IgD-negative memory B cell (primary cell): ENCODE data around the gene LDLRAD1. TPM values are rescaled to one million over a fixed set of nuclear protein-coding genes. Genes with fewer than 3 reads are reported as not detected.
"Not testable (repeated sequence)": the region's sequence is repeated elsewhere in the genome, so short reads cannot be mapped to it uniquely, and the experiment has no call there.

Experiments
- H3K27ac Mint-ChIP-seq, 3 donors: one replicate each; pipeline ENCODE4 v1.8.0; 2020 to 2022; ENCODE audit warnings: mild to moderate bottlenecking in 3 of 3, mixed read lengths in 3 of 3, moderate library complexity in 1 of 3
- H3K27me3 Mint-ChIP-seq: one replicate; pipeline ENCODE4 v1.8.0; 2021; ENCODE audit warnings: mixed read lengths
- H3K36me3 Mint-ChIP-seq: one replicate; pipeline ENCODE4 v1.8.0; 2020; ENCODE audit warnings: mild to moderate bottlenecking, mixed read lengths
- H3K4me1 Mint-ChIP-seq, 3 donors: one replicate each; pipeline ENCODE4 v1.8.0; 2020 to 2022; ENCODE audit warnings: mixed read lengths in 3 of 3, mild to moderate bottlenecking in 1 of 3
- H3K4me3 Mint-ChIP-seq, 4 donors: one replicate each; pipeline ENCODE4 v1.8.0; 2020 to 2022; ENCODE audit warnings: mild to moderate bottlenecking in 4 of 4, mixed read lengths in 4 of 4, moderate library complexity in 3 of 4
- H3K9me3 Mint-ChIP-seq, 3 donors: one replicate each; pipeline ENCODE4 v1.8.0; 2020 to 2021; ENCODE audit warnings: mixed read lengths in 3 of 3, mild to moderate bottlenecking in 1 of 3
- polyA plus RNA-seq: library from polyadenylated mRNA; unstranded; fragments of 300-500 nt; fragmentation: Illumina TruSeq; gene quantifications from one replicate; pipeline ENCODE4 v1.2.3, GENCODE V29; 2021

LDLRAD1 gene
- polyA plus RNA-seq, 1 donor from 2014 or later: not detected

DNA sequence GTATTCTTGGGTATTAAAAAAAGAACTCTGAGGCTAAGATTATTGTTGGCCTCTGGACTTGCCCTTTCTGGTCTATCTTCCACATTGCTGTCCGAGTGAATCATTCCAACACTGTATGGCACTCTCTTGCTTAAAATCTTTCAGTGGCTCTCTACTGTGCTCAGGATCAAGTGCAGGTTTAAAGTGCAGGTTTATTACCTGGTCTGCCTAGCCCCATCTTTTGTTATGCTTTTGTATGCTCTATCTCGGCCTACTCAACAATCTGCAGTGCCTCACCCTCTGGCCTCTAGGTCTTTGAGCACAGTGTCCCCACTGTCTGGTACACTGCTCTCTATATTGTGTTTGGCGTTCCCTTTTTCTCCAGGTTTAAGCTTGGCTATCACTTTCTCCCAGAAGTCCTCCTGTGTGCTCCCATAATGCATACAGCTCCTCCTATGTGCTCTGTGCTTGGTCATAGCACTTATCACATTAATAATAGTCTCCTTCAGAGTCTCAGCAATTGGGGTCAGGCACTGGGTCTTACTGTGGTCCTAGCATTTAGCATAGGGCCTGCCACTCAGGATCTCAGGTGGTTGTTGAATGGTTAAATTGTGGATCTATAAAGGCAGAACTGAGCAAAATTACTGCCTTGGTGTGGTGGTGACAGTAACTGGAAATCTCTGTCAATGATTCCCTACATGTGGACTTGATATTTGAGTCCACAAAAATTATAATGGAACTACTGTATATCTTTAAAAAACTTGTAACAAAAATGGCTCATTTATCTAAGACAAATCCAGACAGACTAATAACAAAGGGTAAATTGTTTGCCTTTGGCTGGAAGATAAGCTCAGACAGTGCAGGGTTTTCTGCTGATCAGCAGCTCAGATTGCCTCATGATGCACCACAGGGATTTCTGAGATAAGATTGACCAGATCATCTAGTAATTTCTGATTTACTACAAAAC is 10.6 kb upstream of the LDLRAD1 start:
- Mint-ChIP-seq H3K36me3 (no peaks in the 10 kb centered on the region), H3K9me3 (no peaks in the 10 kb centered on the region), H3K4me1 (peaks cover 2 to 5% (median 3%) of the 10 kb centered on the region in 3 donors), H3K27ac (peak overlapping the region in 2 of 3 donors; percentile 32 to 88), H3K27me3 (no peaks in the 10 kb centered on the region), H3K4me3 (no peak overlapping the region)

DNA sequence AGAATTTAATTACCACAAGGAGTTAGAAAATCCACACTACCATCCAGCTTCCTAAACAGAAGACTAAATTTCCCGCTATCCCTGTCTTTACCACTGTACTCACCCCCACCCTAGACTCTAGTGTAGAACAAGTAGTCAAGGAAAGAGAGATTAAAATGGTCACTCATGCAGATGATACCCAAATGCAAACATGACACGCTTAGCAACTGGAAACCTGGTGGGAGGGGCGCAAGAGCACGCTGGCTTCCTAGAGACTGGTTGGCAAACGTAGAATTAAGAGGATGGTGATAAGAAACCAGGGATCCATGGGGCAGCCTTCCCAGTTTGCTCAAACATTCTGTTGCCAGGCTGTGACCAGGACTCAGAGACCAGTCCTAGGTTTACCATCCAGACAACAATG is 9.9 kb upstream of the LDLRAD1 start:
- H3K9me3 Mint-ChIP-seq: no peaks in the 10 kb centered on the region
- no peak overlapping the region for H3K27ac Mint-ChIP-seq

DNA sequence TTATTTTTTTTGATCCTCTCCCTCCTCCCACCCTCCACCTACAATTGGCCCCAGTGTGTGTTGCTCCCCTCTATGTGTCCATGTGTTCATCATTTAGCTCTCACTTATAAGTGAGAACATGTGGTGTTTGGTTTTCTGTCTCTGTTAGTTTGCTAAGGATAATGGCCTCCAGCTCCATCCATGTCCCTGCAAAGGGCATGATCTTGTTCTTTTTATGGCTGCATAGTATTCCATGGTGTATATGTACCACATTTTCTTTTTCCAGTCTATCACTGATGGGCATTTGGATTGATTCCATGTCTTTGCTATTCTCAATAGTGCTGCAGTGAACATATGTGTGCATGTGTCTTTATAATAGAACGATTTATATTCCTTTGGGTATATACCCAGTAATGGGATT is 6.8 kb upstream of the LDLRAD1 start:
- H3K27me3 Mint-ChIP-seq: not testable (repeated sequence)

More for the DNA sequence above, 9.9 kb upstream of the LDLRAD1 start:
- H3K4me3 Mint-ChIP-seq: no peak overlapping the region
- H3K36me3 Mint-ChIP-seq: no peaks in the 10 kb centered on the region
- peaks cover 2 to 5% (median 3%) of the 10 kb centered on the region in 3 donors for H3K4me1 Mint-ChIP-seq
- no peaks in the 10 kb centered on the region for H3K27me3 Mint-ChIP-seq

DNA sequence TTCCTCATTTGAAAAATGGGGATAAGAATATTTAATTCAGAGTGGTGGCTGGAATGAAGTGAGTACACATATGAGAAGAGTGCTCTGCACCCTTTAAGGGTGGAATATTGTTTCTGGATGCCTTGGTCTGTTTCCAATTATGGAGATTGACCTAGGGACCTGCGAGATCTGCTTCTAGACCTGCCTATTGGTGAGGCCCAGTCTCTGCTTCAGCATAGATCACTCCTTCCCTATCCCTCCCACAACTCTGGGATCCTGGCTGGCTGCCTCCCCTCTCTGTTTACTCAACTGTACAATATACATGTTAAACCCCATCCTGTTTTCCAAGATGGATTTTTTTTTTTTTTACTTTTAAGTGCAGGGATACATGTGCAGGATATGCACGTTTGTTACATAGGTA is 6.4 kb upstream of the LDLRAD1 start:
- H3K27me3 Mint-ChIP-seq: no peaks in the 10 kb centered on the region
- H3K36me3 Mint-ChIP-seq: no peaks in the 10 kb centered on the region
- H3K4me3 Mint-ChIP-seq: no peak overlapping the region
- no peak overlapping the region for H3K27ac Mint-ChIP-seq
- no peaks in the 10 kb centered on the region for H3K4me1 Mint-ChIP-seq
- no peaks in the 10 kb centered on the region for H3K9me3 Mint-ChIP-seq

More for the DNA sequence above, 6.8 kb upstream of the LDLRAD1 start:
- H3K27ac Mint-ChIP-seq, H3K9me3 Mint-ChIP-seq, H3K36me3 Mint-ChIP-seq, H3K4me1 Mint-ChIP-seq, H3K4me3 Mint-ChIP-seq: not testable (repeated sequence)

DNA sequence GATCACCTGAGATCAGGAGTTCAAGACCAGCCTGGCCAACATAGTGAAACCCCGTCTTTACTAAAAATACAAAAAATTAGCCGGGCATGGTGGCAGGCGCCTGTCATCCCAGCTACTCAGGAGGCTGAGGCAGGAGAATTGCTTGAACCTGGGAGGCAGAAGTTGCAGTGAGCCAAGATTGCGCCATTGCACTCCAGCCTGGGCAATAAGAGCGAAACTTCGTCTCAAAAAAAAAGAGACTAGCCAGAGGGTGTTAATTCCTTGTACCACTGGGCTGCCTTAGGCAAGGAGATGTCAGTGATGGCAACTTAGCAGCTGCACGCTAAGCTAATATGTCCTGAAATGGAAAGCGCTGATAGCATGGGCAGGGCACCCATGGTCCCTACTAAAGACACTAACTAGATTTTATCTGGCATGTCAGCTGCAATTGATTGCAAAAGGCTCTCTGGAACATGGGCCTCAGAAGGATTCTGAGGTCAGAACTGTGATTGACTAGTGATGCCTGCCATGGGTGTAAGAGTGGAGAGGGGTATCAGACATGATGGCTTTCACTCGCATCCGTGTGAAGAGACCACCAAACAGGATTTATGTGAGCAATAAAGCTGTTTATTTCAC is 1.7 kb upstream of the LDLRAD1 start:
- H3K36me3 Mint-ChIP-seq, H3K27me3 Mint-ChIP-seq, H3K27ac Mint-ChIP-seq, H3K4me3 Mint-ChIP-seq, H3K4me1 Mint-ChIP-seq, H3K9me3 Mint-ChIP-seq: not testable (repeated sequence)

DNA sequence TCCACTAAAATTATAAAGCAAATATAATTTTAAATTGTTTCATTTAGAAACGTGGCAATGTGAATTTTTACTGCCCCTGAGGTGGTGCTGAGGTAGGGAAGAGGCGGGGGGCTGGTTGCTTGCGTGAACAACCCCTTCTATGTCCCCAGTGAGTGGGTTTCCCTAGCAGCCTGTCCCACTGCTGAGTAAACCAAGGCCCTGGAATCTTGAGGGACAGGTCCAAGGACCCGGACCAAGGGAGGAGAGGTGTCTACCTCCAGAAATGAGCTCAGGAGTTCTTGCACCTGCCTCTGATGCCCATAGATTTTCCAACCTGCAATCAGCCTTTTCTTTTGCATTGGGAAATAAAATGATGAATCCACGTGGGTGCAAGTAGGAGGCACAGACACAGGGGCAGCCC is 649 bp upstream of the LDLRAD1 start:
- Mint-ChIP-seq H3K4me1 (no peaks in the 10 kb centered on the region), H3K36me3 (no peaks in the 10 kb centered on the region), H3K27ac (peak overlapping the region in 1 of 3 donors; percentile 20), H3K9me3 (no peaks in the 10 kb centered on the region), H3K4me3 (no peak overlapping the region), H3K27me3 (no peaks in the 10 kb centered on the region)

DNA sequence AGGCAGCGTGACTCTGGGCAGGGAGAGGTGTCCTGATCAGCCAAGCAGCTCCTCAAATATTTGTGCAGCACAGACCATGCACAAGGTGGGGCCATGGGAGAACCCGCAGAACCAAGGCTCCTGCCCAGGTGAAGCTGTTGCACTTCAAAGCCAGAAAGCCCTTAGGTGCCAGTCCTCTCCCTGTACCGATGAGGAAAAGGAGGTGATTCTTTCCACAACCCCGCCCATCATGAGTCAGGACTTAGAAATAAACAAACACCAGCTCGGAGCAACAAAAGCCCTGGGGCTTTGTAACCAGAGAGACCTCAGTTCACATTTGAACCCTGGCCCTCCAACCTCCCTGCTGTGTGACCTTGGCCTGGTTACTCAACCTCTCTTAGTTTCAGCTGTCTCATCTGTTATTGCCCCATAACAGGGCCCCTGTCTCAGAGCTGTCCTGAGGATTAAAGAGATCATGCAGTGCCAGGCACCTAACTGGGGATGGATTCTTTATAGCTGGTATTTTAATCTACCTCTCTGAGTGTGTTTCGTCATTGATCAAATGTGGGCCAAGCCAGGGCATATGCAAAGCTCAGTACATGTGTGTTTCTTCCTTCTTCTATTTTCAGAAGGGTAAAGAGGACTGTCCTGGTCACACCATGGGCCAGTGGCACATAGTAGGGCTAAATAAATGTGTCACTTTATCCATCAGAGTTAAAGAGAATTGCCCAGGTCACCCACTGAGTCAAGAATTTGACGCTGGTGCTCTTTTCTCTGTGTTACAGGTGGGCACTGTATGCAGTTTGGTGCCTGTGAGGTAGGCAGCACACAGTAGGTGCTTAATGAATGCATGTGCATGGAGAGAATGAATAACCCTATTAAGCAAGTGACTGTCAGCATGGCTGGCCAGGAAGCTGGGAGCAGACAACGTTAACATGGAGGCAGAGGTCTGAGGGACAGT is 1.4 kb downstream of the LDLRAD1 start:
- Mint-ChIP-seq H3K4me3 (no peak overlapping the region), H3K9me3 (no peaks in the 10 kb centered on the region), H3K27me3 (peaks cover 1% of the 10 kb centered on the region), H3K27ac (peak overlapping the region in 1 of 3 donors; percentile 43), H3K4me1 (no peaks in the 10 kb centered on the region), H3K36me3 (no peaks in the 10 kb centered on the region)

DNA sequence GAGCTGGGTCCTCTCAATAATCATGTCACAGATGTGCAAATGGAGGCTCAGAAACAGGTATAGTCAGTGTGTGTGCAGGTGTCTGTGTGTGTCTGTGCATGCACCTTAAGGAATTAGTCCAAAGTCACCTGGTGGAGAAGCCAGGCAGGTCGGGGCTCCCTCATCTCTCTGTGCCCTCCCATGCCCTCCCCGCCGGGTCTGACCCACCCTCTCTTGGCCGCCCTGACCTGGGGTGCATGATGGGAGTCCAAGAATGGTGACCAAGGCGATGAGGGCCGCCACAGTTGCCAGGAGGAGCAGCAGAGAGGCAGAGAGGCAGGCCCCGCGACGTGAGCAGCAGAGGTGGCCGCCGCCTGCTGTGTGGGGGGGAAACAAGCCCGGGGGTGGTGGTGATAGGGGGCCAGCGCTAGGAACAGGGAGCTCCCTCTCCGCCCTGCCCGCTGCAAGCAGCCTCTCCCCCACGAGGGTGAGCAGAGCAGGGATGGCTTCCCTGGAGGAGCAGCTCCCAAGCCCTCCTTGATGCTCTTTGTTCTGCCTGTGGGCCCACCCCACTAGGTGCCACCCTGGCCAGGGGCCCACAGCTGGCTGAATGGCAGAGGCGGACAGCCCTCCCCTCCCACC is 3.9 kb downstream of the LDLRAD1 start:
- peaks cover 8% of the 10 kb centered on the region for H3K27me3 Mint-ChIP-seq
- no peak overlapping the region for H3K4me3 Mint-ChIP-seq
- no peaks in the 10 kb centered on the region for H3K36me3 Mint-ChIP-seq
- H3K9me3 Mint-ChIP-seq: no peaks in the 10 kb centered on the region
- no peak overlapping the region for H3K27ac Mint-ChIP-seq
- no peaks in the 10 kb centered on the region for H3K4me1 Mint-ChIP-seq

DNA sequence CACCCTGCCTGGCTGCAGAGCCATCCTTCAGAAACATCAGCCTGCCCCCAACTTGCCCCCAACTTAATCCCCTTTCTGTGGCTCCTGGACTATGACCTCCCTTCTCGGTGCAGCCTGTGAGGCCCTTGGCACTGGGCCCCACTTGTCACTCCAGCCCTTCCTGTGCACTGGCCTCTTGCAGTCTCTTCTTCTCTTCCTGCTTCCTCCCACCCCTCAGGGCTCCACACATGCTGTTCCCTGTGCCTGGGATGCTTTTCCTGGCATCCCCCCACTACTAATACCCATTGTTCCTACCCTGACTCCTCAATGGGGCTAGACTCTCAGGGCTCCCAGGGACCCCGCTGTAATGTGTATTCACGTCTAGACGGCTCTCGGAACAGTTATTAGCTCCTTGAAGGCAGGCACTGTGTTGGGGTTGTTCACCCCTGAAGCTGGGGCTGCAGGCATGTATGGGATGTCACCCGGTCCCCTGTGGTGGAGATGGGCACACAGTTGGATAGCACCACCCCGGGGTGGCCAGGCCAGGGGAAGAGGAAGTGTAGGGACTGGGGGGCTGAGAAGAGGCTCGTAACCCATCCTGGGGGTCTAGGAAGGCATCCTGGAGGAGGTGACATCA is 4.5 kb downstream of the LDLRAD1 start:
- Mint-ChIP-seq H3K27ac (no peak overlapping the region), H3K9me3 (no peaks in the 10 kb centered on the region), H3K36me3 (no peaks in the 10 kb centered on the region), H3K4me3 (no peak overlapping the region), H3K4me1 (no peaks in the 10 kb centered on the region), H3K27me3 (peaks cover 8% of the 10 kb centered on the region)

DNA sequence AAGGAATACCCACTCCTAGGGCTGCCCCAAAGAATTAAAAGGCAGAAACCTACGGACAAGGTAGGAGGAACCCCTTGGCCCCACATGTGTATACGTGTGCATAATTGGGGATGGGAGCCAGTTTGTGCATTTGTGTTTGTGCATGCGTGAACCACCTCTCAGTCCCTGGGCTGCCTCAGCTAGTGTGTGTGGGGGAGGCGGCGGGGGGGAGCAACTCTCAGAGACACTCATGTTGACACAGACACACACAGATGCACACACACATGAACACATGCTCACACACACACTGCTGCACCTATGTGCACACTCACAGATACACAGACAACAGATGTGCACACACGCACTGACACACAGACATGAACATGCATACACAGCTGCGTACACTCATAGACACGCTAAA is 5.1 kb downstream of the LDLRAD1 start:
- Mint-ChIP-seq H3K4me1 (no peaks in the 10 kb centered on the region), H3K27me3 (peaks cover 8% of the 10 kb centered on the region), H3K27ac (no peak overlapping the region), H3K4me3 (no peak overlapping the region), H3K36me3 (no peaks in the 10 kb centered on the region), H3K9me3 (no peaks in the 10 kb centered on the region)

DNA sequence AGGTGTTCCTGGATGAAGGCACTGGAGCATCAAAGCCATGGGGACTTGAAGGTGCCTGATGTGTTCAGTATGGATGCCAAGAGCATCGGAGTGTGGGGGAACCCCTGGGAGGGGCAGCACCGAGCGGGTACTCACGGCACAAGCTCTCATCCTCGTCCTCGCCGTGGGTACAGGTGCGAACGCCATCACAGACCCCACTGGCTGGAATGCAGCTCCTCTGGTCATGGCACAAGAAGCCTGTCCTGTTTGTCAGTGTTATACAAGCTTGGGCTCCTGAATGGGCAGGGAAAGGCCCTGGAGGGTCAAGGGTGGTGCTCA is 6.0 kb downstream of the LDLRAD1 start:
- Mint-ChIP-seq H3K9me3 (no peaks in the 10 kb centered on the region), H3K27ac (peak overlapping the region in 1 of 3 donors; percentile 86), H3K36me3 (no peaks in the 10 kb centered on the region), H3K27me3 (peaks cover 10% of the 10 kb centered on the region), H3K4me3 (no peak overlapping the region), H3K4me1 (no peaks in the 10 kb centered on the region)

DNA sequence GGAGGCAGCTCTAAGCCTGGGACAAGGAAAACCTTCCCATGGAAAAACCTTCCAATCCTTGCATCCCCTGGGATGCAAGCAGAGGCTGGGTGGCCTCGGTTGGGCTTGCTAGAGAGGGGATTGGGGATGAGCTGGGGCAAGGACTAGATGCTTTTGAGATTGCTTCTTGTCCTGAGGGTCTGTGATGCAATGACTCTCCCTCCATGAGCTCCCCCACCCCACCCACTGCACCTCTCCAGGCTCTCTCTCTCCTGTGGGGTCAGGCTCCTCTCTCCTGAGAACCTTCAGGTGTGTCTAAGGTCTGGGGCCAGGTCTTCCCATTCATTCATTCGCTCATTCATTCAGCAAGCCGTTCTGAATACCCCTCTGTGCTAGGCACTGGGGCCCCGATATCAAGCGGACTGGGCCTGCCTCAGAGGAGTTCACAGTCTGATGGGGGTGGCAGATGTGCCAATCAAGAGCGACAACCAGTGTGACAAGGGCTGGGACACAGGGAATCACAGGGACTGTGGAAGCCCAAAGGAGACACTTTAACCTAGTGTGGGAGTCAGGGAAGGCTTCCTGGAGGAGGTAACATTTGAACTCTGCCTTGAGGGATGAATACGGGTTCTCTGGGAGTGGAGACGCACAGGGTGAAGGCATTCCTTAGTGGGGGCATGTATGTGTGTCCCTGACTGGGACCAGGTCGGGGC is 6.5 kb downstream of the LDLRAD1 start:
- peaks cover 10% of the 10 kb centered on the region for H3K27me3 Mint-ChIP-seq
- no peaks in the 10 kb centered on the region for H3K4me1 Mint-ChIP-seq
- H3K4me3 Mint-ChIP-seq: no peak overlapping the region
- no peaks in the 10 kb centered on the region for H3K36me3 Mint-ChIP-seq
- H3K27ac Mint-ChIP-seq: peak overlapping the region in 1 of 3 donors; percentile 86
- no peaks in the 10 kb centered on the region for H3K9me3 Mint-ChIP-seq

DNA sequence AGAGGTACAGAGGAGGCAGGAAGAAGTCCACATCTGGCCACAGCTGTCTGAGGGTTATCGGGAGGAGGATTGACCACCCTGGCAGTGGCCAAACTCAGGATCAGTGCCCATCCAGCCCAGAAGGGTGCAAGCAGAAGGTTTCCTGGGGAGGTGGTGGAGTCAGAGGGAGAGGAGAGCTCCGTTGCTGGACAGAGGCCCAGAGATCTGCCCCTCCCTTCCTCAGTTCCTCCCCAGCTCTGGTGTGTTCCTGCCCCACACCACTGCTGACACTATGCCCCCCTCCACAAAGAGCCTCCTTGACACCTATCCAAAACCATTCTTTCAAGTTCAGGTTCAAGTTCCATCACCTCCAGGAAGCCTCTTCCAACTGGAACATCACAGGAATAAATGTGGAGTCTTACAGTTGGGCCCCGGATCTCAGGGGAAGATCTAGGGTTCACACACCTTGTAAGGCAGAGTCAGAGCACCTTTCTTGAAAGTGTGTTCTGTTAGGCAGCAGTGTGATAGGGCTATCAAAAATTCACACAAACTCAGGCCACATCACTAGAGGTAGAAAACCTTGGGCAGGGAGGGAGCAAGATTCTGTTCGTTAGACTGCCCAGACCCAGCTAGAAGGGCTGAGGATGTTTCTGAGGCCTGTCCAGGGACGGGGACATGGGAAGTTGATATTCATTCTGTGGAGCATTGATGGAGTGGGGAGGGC is 7.4 kb downstream of the LDLRAD1 start:
- Mint-ChIP-seq H3K36me3 (peaks cover 2% of the 10 kb centered on the region), H3K9me3 (no peaks in the 10 kb centered on the region), H3K4me3 (no peak overlapping the region), H3K27me3 (peaks cover 10% of the 10 kb centered on the region), H3K27ac (no peak overlapping the region), H3K4me1 (no peaks in the 10 kb centered on the region)
